Type B pancreatic cell (in vitro differentiated cells): ENCODE measurements around the gene ZBTB9. TPM values are rescaled to one million over a fixed set of nuclear protein-coding genes. Genes with fewer than 3 reads are reported as not detected.

ENCODE experiments used
- DNase-seq: peaks from one replicate; pipeline ENCODE4 v3.0.0; 2021; ENCODE audit warnings: mixed read lengths; ENCODE audit not compliant: unreplicated experiment; ENCODE audit errors: extremely low spot score
- H3K27ac Mint-ChIP-seq: 2 replicates; pipeline ENCODE4 v1.8.0; 2021; ENCODE audit warnings: mild to moderate bottlenecking, mixed read lengths
- H3K27me3 Mint-ChIP-seq: 2 replicates; pipeline ENCODE4 v1.8.0; 2021; ENCODE audit warnings: mixed read lengths
- H3K36me3 Mint-ChIP-seq: 2 replicates; pipeline ENCODE4 v1.8.0; 2021; ENCODE audit warnings: mixed read lengths
- H3K4me1 Mint-ChIP-seq: one replicate; pipeline ENCODE4 v1.8.0; 2021; ENCODE audit warnings: mixed read lengths; ENCODE audit not compliant: unreplicated experiment
- H3K4me3 Mint-ChIP-seq: 2 replicates; pipeline ENCODE4 v1.8.0; 2021; ENCODE audit warnings: mild to moderate bottlenecking, mixed read lengths
- H3K9me3 Mint-ChIP-seq: 2 replicates; pipeline ENCODE4 v1.8.0; 2021; ENCODE audit warnings: mixed read lengths
- CTCF ChIP-seq: fragments of 200-600 bp; sonication (generic); conservative IDR thresholded peaks from 2 replicates; pipeline ENCODE4 v1.5.0; 2021; ENCODE audit warnings: antibody characterized with exemption, mild to moderate bottlenecking
- total RNA-seq: library from RNA; stranded (reverse); gene quantifications from 2 replicates; pipeline ENCODE4 v1.2.1, GENCODE V29; 2021; ENCODE audit warnings: low replicate concordance

The ZBTB9 gene
- total RNA-seq, 1 donor from 2014 or later, result 14.5 TPM

- Mint-ChIP-seq H3K4me1 (peaks cover 18% of the 10 kb centered on the region), H3K4me3 (peak overlapping the region; percentile 62), H3K27me3 (no peaks in the 10 kb centered on the region), H3K27ac (no peak overlapping the region), H3K36me3 (peaks cover 12% of the 10 kb centered on the region), H3K9me3 (no peaks in the 10 kb centered on the region)
- DNase-seq, result no peak
- no peak for TF ChIP-seq CTCF
These were observed 1.8 kb downstream of the ZBTB9 start for GRCh38 chr6:33456156-33456555.

GRCh38 chr6:33458676-33459075 is 4.3 kb downstream of the ZBTB9 start:
- DNase-seq, result no peak
- peaks cover 12% of the 10 kb centered on the region for H3K27me3 Mint-ChIP-seq
- H3K36me3 Mint-ChIP-seq, result peaks cover 12% of the 10 kb centered on the region
- no peak for TF ChIP-seq CTCF
- peaks cover 14% of the 10 kb centered on the region for H3K4me1 Mint-ChIP-seq
- no peak overlapping the region for H3K27ac Mint-ChIP-seq
- H3K4me3 Mint-ChIP-seq, result no peak overlapping the region
- H3K9me3 Mint-ChIP-seq, result no peaks in the 10 kb centered on the region

GRCh38 chr6:33459226-33459625 is 4.8 kb downstream of the ZBTB9 start:
- no peak overlapping the region for H3K4me3 Mint-ChIP-seq
- TF ChIP-seq CTCF, result no peak
- peaks cover 12% of the 10 kb centered on the region for H3K36me3 Mint-ChIP-seq
- no peak overlapping the region for H3K27ac Mint-ChIP-seq
- H3K9me3 Mint-ChIP-seq, result no peaks in the 10 kb centered on the region
- DNase-seq, result no peak
- H3K4me1 Mint-ChIP-seq, result peaks cover 12% of the 10 kb centered on the region
- peaks cover 14% of the 10 kb centered on the region for H3K27me3 Mint-ChIP-seq

GRCh38 chr6:33466075-33466735 is 11.8 kb downstream of the ZBTB9 start:
- H3K27ac Mint-ChIP-seq, result no peak overlapping the region

GRCh38 chr6:33467091-33467490 is 12.7 kb downstream of the ZBTB9 start:
- no peaks in the 10 kb centered on the region for H3K9me3 Mint-ChIP-seq
- no peak overlapping the region for H3K27ac Mint-ChIP-seq
- no peak for TF ChIP-seq CTCF
- no peak for DNase-seq
- H3K4me1 Mint-ChIP-seq, result no peaks in the 10 kb centered on the region
- peaks cover 13% of the 10 kb centered on the region for H3K27me3 Mint-ChIP-seq
- H3K36me3 Mint-ChIP-seq, result no peaks in the 10 kb centered on the region
- no peak overlapping the region for H3K4me3 Mint-ChIP-seq

More at GRCh38 chr6:33466075-33466735, 11.8 kb downstream of the ZBTB9 start:
- no peaks in the 10 kb centered on the region for H3K9me3 Mint-ChIP-seq
- H3K27me3 Mint-ChIP-seq, result peaks cover 17% of the 10 kb centered on the region
- TF ChIP-seq CTCF, result no peak
- H3K4me3 Mint-ChIP-seq, result no peak overlapping the region
- DNase-seq, result no peak
- no peaks in the 10 kb centered on the region for H3K4me1 Mint-ChIP-seq
- H3K36me3 Mint-ChIP-seq, result no peaks in the 10 kb centered on the region
